ENCODE data around the gene RAI1. TPM values are rescaled to one million over a fixed set of nuclear protein-coding genes. Genes with fewer than 3 reads are reported as not detected.

The RAI1 gene
- total and polyA plus RNA-seq, 2 of the 13 experiments (the other 11 are each of a cell fraction or from before 2014, with no cell fraction given) = 3.4 to 5.2 TPM

DNA sequence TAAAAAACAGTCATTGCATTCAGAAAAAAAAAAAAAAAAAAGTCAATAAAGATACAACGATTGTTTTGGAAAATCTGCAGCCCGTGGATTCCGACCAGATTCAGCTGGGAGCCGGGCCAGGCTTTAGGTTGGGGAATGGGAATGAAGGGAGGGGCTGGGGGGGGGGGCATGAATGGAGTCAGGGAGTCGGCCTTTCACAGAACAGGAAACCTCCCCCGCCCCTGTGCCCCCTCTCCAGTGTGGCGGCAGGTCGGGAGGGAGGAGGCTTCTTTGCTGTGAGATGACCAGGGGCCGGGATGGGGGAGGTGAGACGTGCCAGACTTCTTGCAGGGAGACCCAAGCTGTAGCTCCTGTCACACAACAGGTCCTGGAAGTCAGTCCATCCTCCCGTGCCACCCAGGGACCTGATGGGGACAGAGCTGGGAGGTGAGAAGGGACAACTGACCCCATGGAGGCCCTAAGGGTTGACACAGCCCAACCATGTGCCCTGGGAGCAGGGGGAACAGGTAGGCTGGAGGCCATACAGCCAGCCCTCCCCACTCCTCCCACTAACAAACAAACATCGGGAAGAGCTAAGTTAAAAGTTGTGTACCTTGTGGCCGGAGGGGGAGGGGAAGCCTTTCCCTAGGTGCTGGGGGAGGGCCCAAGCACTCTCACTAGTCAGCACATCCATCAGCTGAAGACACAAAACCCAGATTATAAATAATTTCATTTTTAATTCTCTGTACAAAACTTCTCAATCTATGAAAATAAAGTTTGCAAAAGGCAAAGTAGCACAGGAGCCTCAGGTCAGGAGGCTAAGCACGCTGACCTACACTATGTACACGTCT is 130.3 kb downstream of the RAI1 start (continued):
- peak; percentile 24; the same call in 1 of the 2 replicates for TF ChIP-seq AHDC1 (CRISPR knock-in tag; IDR thresholded peaks at IDR 0.05; ENCODE audit: borderline replicate concordance)
- no peak for TF ChIP-seq AHR (CRISPR knock-in tag; IDR thresholded peaks at IDR 0.05)
- no peak for TF ChIP-seq ZNF841 (CRISPR knock-in tag; IDR thresholded peaks at IDR 0.05; ENCODE audit: borderline replicate concordance)
- TF ChIP-seq ZNF766 (CRISPR knock-in tag; IDR thresholded peaks at IDR 0.05; ENCODE audit: borderline replicate concordance) = no peak
- no peak for TF ChIP-seq MTA3 (CRISPR knock-in tag; IDR thresholded peaks at IDR 0.05)
- TF ChIP-seq, protein P1, sequence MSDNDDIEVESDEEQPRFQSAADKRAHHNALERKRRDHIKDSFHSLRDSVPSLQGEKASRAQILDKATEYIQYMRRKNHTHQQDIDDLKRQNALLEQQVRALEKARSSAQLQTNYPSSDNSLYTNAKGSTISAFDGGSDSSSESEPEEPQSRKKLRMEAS (IDR thresholded peaks at IDR 0.05) = peak; percentile 90
- no peak for TF ChIP-seq HDAC6 (IDR thresholded peaks at IDR 0.05; ENCODE audit: low read depth, low read length)
- peak; percentile 1 for TF ChIP-seq SRSF1 (optimal IDR thresholded peaks at IDR 0.05; ENCODE audit: low read depth, low read length)
- TF ChIP-seq ARID5B (CRISPR knock-in tag; IDR thresholded peaks at IDR 0.05) = peak; percentile 31; the same call in 1 of the 2 replicates
- TF ChIP-seq ZNF234 (CRISPR knock-in tag; conservative IDR thresholded peaks at IDR 0.05) = no peak
- TF ChIP-seq ARID2 (CRISPR knock-in tag; IDR thresholded peaks at IDR 0.05; ENCODE audit: borderline replicate concordance) = 0 out of 2 replicates have a peak, but pooled peaks have one; percentile 26

Measured in HepG2 (cell line).